Measurements from ENCODE around the gene FBN2. TPM values are rescaled to one million over a fixed set of nuclear protein-coding genes. Genes with fewer than 3 reads are reported as not detected.

FBN2 gene
- total RNA-seq, 1 experiment from 2014 or later = 0.08 TPM

GRCh38 chr5:128572930-128573319 lies 34.9 kb upstream of the FBN2 start:
- no peak for DNase-seq (ENCODE audit: low read depth, low spot score)
- CTCF ChIA-PET = no interaction called here
- H3K27ac ChIP-seq (ENCODE audit: low read length) = no peak overlapping the region
- H3K27me3 ChIP-seq (ENCODE audit: control insufficient read depth, insufficient read depth, low read length) = no peaks in the 10 kb centered on the region
- no peaks in the 10 kb centered on the region for H3K36me3 ChIP-seq (ENCODE audit: control insufficient read depth, insufficient read depth, low read length)
- in situ Hi-C loops (cut with HindIII; ENCODE audit: low pct_unique_long_range_greater_than_20kb, low sequenced_read_pairs) = no loop called here
- no peak for ATAC-seq
- BruUV-seq (replicated peaks) = no TSS peak
- no peaks in the 10 kb centered on the region for H3K9me3 ChIP-seq (ENCODE audit: control insufficient read depth, insufficient read depth, low read depth, low read length)
- intact Hi-C loops (cut with micrococcal nuclease; ENCODE audit: unreplicated experiment) = no loop called here
- TF ChIP-seq, protein P1, sequence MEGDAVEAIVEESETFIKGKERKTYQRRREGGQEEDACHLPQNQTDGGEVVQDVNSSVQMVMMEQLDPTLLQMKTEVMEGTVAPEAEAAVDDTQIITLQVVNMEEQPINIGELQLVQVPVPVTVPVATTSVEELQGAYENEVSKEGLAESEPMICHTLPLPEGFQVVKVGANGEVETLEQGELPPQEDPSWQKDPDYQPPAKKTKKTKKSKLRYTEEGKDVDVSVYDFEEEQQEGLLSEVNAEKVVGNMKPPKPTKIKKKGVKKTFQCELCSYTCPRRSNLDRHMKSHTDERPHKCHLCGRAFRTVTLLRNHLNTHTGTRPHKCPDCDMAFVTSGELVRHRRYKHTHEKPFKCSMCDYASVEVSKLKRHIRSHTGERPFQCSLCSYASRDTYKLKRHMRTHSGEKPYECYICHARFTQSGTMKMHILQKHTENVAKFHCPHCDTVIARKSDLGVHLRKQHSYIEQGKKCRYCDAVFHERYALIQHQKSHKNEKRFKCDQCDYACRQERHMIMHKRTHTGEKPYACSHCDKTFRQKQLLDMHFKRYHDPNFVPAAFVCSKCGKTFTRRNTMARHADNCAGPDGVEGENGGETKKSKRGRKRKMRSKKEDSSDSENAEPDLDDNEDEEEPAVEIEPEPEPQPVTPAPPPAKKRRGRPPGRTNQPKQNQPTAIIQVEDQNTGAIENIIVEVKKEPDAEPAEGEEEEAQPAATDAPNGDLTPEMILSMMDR (IDR thresholded peaks at IDR 0.05) = no peak
- TF ChIP-seq TCF7L2 (IDR thresholded peaks at IDR 0.05; ENCODE audit: low read depth, low read length) (no peak), REST (IDR thresholded peaks at IDR 0.05; ENCODE audit: insufficient read depth in 1 of 2, low read depth in 2 of 2, low read length in 1 of 2) (no peak), SIN3A (IDR thresholded peaks at IDR 0.05; ENCODE audit: borderline replicate concordance, insufficient read depth, low read depth, low read length) (no peak), POLR2AphosphoS5 (IDR thresholded peaks at IDR 0.05; ENCODE audit: low read depth, low read length) (no peak)
- POLR2A ChIA-PET = no interaction called here
- H3K4me3 ChIP-seq (ENCODE audit: low read depth in 2 of 2, low read length in 2 of 2) = no peak overlapping the region
- H3K4me1 ChIP-seq (ENCODE audit: control insufficient read depth, insufficient read depth, low read length) = no peaks in the 10 kb centered on the region

GRCh38 chr5:128572051-128572929 lies 34.2 kb upstream of the FBN2 start:
- POLR2A ChIA-PET = no interaction called here
- no peak for DNase-seq (ENCODE audit: low read depth, low spot score)
- Histone ChIP-seq H3K36me3 (ENCODE audit: control insufficient read depth, insufficient read depth, low read length) (no peaks in the 10 kb centered on the region), H3K27me3 (ENCODE audit: control insufficient read depth, insufficient read depth, low read length) (no peaks in the 10 kb centered on the region), H3K27ac (ENCODE audit: low read length) (no peak overlapping the region), H3K4me1 (ENCODE audit: control insufficient read depth, insufficient read depth, low read length) (no peaks in the 10 kb centered on the region), H3K4me3 (ENCODE audit: low read depth in 2 of 2, low read length in 2 of 2) (no peak overlapping the region), H3K9me3 (ENCODE audit: control insufficient read depth, insufficient read depth, low read depth, low read length) (no peaks in the 10 kb centered on the region)
- CTCF ChIA-PET = no interaction called here
- no peak for TF ChIP-seq TCF7L2 (IDR thresholded peaks at IDR 0.05; ENCODE audit: low read depth, low read length)
- TF ChIP-seq, protein P1 (IDR thresholded peaks at IDR 0.05) = no peak
- no peak for TF ChIP-seq POLR2AphosphoS5 (IDR thresholded peaks at IDR 0.05; ENCODE audit: low read depth, low read length)
- TF ChIP-seq SIN3A (IDR thresholded peaks at IDR 0.05; ENCODE audit: borderline replicate concordance, insufficient read depth, low read depth, low read length) = no peak
- intact Hi-C loops (cut with micrococcal nuclease; ENCODE audit: unreplicated experiment) (no loop called here), in situ Hi-C loops (cut with HindIII; ENCODE audit: low pct_unique_long_range_greater_than_20kb, low sequenced_read_pairs) (no loop called here)
- no TSS peak for BruUV-seq (replicated peaks)
- ATAC-seq = no peak
